Natural killer cell (primary cell): ENCODE measurements around the gene GAMT. TPM values are rescaled to one million over a fixed set of nuclear protein-coding genes. Genes with fewer than 3 reads are reported as not detected.
A peak's percentile ranks its signal among the peaks of the same experiment; 100 is the strongest.

Experiments
- ATAC-seq, 3 donors: fragments of 150-1000 bp in 2 of 3; fragments of 200-7000 bp in 1 of 3; cut with Tn5 transposase; 1 replicate in 1 of 3; 2 replicates in 2 of 3; pipeline ENCODE4 v1.10.0; 2021; ENCODE audit warnings: mild to moderate bottlenecking in 2 of 3, moderate library complexity in 2 of 3
- DNase-seq, 2 donors: peaks; one replicate each; pipeline versions ENCODE4 v3.0.0 to v3.0.0-alpha.2; 2013 to 2021; ENCODE audit warnings: mixed read lengths in 1 of 2
- H3K27ac ChIP-seq: one replicate; pipeline ENCODE4 v1.5.1; 2013; ENCODE audit warnings: mild to moderate bottlenecking, low read length
- H3K27me3 ChIP-seq: one replicate; pipeline ENCODE4 v1.6.1; 2013; ENCODE audit warnings: low read length; ENCODE audit not compliant: control insufficient read depth, insufficient read depth
- H3K36me3 ChIP-seq: one replicate; pipeline ENCODE4 v1.6.1; 2013; ENCODE audit warnings: low read length; ENCODE audit not compliant: control insufficient read depth, insufficient read depth
- H3K4me1 ChIP-seq: one replicate; pipeline ENCODE4 v1.6.1; 2013; ENCODE audit warnings: low read length; ENCODE audit not compliant: control insufficient read depth, insufficient read depth
- H3K4me3 ChIP-seq: one replicate; pipeline ENCODE4 v1.5.1; 2013; ENCODE audit warnings: low read length
- H3K9me3 ChIP-seq: one replicate; pipeline ENCODE4 v1.6.1; 2013; ENCODE audit warnings: low read length; ENCODE audit not compliant: control insufficient read depth, insufficient read depth
- H3K27ac Mint-ChIP-seq, 2 donors: one replicate each; pipeline ENCODE4 v1.8.0; 2022; ENCODE audit warnings: mild to moderate bottlenecking in 2 of 2, mixed read lengths in 2 of 2, moderate library complexity in 1 of 2
- H3K27me3 Mint-ChIP-seq, 2 donors: one replicate each; pipeline ENCODE4 v1.8.0; 2022; ENCODE audit warnings: low read depth in 2 of 2, mixed read lengths in 2 of 2
- H3K36me3 Mint-ChIP-seq: one replicate; pipeline ENCODE4 v1.8.0; 2022; ENCODE audit warnings: mixed read lengths
- H3K4me1 Mint-ChIP-seq, 2 donors: one replicate each; pipeline ENCODE4 v1.8.0; 2022; ENCODE audit warnings: mixed read lengths in 2 of 2
- H3K4me3 Mint-ChIP-seq: one replicate; pipeline ENCODE4 v1.8.0; 2022; ENCODE audit warnings: mild to moderate bottlenecking, moderate library complexity, mixed read lengths
- H3K9me3 Mint-ChIP-seq, 2 donors: one replicate each; pipeline ENCODE4 v1.8.0; 2022; ENCODE audit warnings: mixed read lengths in 2 of 2
- CTCF ChIP-seq: fragments of 200-600 bp; IDR thresholded peaks from one replicate; pipeline ENCODE4 v1.8.0; 2022; ENCODE audit warnings: antibody characterized with exemption
- WGBS: methylation state at CpG from one replicate; pipeline ENCODE4 v1.1.7; 2013; ENCODE audit warnings: missing lambda C conversion rate; ENCODE audit not compliant: insufficient coverage; 5-methylcytosine and 5-hydroxymethylcytosine counted together
- intact Hi-C: fragments of 100-400 bp; cut with micrococcal nuclease; formaldehyde crosslinking; loops from one replicate; pipeline ENCODE4 v1.14.2; 2022
- total RNA-seq, 4 donors: library from RNA; stranded (reverse); fragments of 120-200 nt in 1 of 4; gene quantifications; one replicate each; pipeline versions ENCODE4 v1.2.3 to v1.2.4, GENCODE V29; 2013 to 2022

GAMT gene
- total RNA-seq, 3 donors from 2014 or later (not counting 1 experiment from before 2014, with no cell fraction given), result 5.1 to 7.5 (median 7.1) TPM

DNA sequence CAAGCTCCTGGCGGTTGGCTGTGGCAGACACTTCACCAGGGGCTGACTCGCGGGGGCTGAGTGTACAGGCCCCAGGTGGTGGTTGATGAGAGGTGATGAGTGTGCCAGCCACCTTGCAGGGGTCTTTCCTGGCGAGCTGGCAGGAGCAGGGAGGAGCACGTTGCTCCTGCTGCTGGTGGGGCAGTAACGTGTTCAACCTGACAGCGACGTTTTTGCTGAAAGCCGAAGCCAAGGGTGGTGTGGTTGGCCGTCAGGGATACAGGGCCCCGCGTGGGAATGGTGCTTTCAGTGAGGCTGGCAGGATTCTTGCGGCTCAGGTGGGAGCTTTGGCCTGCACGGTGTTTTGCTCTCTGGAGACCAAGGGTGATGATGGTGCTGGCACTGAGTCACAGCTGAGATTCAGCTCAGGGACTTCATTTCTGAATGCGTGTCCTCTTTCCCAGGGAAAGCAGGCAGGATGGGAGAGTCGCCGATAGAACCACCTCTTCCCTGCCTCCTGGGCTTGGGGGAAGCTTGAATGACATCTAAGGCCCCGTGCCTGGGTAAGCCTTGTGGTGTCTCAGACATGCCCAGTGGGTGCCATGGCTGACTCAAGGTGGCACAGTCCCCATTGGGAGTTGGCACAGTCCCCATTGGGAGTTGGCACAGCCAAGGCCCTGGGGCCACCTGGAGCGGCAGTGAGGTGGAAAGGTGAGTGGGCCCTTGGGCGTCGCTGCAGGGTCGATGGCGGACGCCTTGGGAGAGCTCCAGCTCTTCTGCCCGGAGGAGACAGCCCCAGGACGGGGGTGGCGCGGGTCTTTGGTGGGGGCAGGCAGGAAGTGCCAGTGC, 14.9 kb upstream of the GAMT start:
- no peaks in the 10 kb centered on the region for H3K27me3 ChIP-seq
- no peak overlapping the region for H3K4me3 ChIP-seq
- no peak overlapping the region for H3K27ac ChIP-seq
- Mint-ChIP-seq H3K4me1 (peaks cover 52 to 65% of the 10 kb centered on the region in 2 donors), H3K4me3 (no peak overlapping the region), H3K27ac (peak overlapping the region; percentile 80 to 81), H3K27me3 (no peaks in the 10 kb centered on the region), H3K36me3 (peaks cover 5% of the 10 kb centered on the region), H3K9me3 (no peaks in the 10 kb centered on the region)
- WGBS, result 89% methylated on average over 28 of the region's 28 CpGs
- ATAC-seq (no peak), DNase-seq (no peak)
- intact Hi-C loops, result no loop called here
- peaks cover 67% of the 10 kb centered on the region for H3K4me1 ChIP-seq
- TF ChIP-seq CTCF, result no peak
- peaks cover 38% of the 10 kb centered on the region for H3K36me3 ChIP-seq
- H3K9me3 ChIP-seq, result no peaks in the 10 kb centered on the region

DNA sequence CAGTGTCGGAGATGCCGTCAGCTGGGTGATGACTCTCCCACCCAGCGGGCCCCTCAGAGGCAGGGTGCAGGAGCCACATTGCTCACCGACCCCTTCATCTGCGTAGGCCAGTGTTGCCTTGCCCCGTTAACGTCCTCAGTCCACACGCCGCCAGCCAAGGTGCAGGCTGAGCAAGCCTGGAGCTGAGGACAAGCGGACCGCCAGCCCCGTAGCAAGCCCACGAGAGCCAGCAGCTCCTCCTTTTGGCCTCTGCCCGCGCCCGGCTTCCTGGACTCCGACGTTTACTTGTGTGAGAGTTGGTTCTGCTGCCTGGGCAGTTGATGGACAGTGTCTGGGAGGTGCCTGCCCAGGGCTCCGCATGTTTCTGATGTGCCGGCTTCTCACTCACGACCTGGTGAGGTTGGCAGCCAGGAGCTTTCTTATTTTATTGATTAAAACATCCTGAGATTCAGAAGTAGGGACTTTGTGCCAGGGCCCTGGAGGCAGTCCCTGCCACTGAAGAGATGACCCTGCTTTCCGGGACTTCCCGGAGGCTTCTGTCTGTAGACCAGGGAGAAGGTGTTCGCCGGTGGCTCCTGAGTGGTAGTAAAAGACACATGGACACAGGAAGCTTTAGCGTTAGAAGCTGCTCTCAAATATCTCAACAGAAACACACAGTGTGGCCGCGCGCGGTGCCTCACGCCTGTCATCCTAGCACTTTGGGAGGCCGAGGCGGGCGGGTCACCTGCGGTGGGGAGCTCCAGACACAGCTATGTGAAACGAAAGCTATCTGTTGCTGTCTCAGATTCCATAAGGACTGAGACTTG, 11.9 kb upstream of the GAMT start:
- DNase-seq (no peak), ATAC-seq (peak in 1 of 3 donors; percentile 5)
- no peaks in the 10 kb centered on the region for H3K9me3 ChIP-seq
- peaks cover 95% of the 10 kb centered on the region for H3K4me1 ChIP-seq
- peak overlapping the region; percentile 22 for H3K27ac ChIP-seq
- peaks cover 73 to 84% of the 10 kb centered on the region in 2 donors for H3K4me1 Mint-ChIP-seq
- H3K36me3 Mint-ChIP-seq, result no peaks in the 10 kb centered on the region
- peaks cover 14% of the 10 kb centered on the region for H3K36me3 ChIP-seq
- H3K9me3 Mint-ChIP-seq, result no peaks in the 10 kb centered on the region
- peak overlapping the region; percentile 91 to 94 for H3K27ac Mint-ChIP-seq
- no peaks in the 10 kb centered on the region for H3K27me3 Mint-ChIP-seq
- H3K4me3 ChIP-seq, result no peak overlapping the region
- 79% methylated on average over 36 of the region's 36 CpGs for WGBS
- TF ChIP-seq CTCF, result no peak
- peak overlapping the region; percentile 71 for H3K4me3 Mint-ChIP-seq
- intact Hi-C loops, result no loop called here
- no peaks in the 10 kb centered on the region for H3K27me3 ChIP-seq

DNA sequence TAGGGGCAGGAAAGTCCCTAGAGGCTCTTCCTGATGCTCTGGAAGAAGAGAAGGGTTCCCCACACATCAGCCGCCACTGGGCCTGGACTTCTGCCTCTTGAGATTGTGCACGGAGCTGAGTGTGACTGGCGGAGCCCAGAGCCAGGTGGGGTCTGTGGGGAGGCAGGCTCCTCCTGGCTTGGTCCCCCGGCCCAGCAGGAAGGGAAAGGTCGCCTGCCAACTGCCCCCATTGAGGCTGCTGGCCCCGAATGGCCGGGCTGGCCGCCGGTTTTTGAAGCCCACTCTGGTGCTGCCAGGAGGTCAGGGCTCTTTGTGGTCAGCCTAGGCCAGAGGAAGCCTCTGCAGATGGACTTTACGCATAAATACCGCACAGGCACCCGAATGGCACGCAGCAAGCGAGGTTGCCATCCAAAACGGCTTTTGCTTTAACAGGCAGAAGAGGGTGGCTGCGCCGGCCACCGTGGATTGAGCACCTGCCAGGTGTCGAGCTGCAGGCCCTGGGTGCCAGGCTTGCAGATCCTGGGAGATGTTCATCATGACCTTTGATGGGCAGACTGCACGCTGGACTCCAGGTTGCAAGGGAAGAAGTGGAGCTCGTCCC, 11.1 kb upstream of the GAMT start:
- peaks cover 11% of the 10 kb centered on the region for H3K36me3 ChIP-seq

More for the DNA sequence above, 11.1 kb upstream of the GAMT start:
- Histone ChIP-seq H3K4me3 (no peak overlapping the region), H3K27ac (peak overlapping the region; percentile 61), H3K27me3 (no peaks in the 10 kb centered on the region), H3K9me3 (no peaks in the 10 kb centered on the region), H3K4me1 (peaks cover 89% of the 10 kb centered on the region)
- 75% methylated on average over 21 of the region's 21 CpGs for WGBS
- Mint-ChIP-seq H3K4me1 (peaks cover 69 to 80% of the 10 kb centered on the region in 2 donors), H3K36me3 (no peaks in the 10 kb centered on the region), H3K9me3 (no peaks in the 10 kb centered on the region), H3K4me3 (peak overlapping the region; percentile 72), H3K27me3 (no peaks in the 10 kb centered on the region), H3K27ac (peak overlapping the region; percentile 91 to 94)
- intact Hi-C loops, result no loop called here
- ATAC-seq, result no peak
- no peak for TF ChIP-seq CTCF
- DNase-seq, result no peak
